Measurements from ENCODE around the gene NFAM1. TPM values are rescaled to one million over a fixed set of nuclear protein-coding genes. Genes with fewer than 3 reads are reported as not detected.

The NFAM1 gene
- total and polyA plus RNA-seq, 2 of the 4 experiments (the other 2 are of a cell fraction): not detected

DNA sequence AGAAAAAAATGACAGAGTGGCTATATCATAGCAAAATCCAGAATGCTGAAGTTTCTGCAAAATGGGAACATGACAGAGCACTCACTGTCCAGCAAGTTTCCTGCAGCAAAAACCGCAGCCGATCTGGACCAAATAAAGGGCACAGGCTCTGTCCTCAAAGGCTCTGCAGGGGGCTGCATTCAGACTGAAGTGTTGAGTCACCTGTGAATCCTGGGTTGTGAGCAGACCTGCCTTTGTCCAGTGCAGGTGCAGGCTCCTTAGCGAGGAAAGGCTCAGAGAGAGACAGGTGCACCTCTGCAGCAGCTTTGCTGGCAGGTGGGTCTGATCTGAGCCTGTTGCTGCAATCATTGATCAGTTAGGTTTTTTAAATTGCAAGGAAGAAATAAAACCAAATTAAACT is 29.3 kb upstream of the NFAM1 start:
- intact Hi-C loops (cut with micrococcal nuclease): no loop called here

More for the DNA sequence above, 29.3 kb upstream of the NFAM1 start:
- H3K23ac ChIP-seq (ENCODE audit: low read depth, low read length): no peak overlapping the region
- H3K14ac ChIP-seq (replicated peaks; ENCODE audit: low read depth, low read length): no peak overlapping the region
- no peak overlapping the region for H2AK9ac ChIP-seq (replicated peaks; ENCODE audit: low read depth, low read length, poor library complexity)
- H3K9me1 ChIP-seq (ENCODE audit: insufficient read depth, low read length): no peaks in the 10 kb centered on the region
- no peak overlapping the region for H4K5ac ChIP-seq (ENCODE audit: low read depth, low read length)
- H3K27me3 ChIP-seq (ENCODE audit: control insufficient read depth, insufficient read depth, low read length): peaks cover 44% of the 10 kb centered on the region
- H3K4me2 ChIP-seq (ENCODE audit: low read depth, low read length): no peak overlapping the region
- ChIA-PET POLR2A (ENCODE audit: unreplicated experiment) (no interaction called here), CTCF (interaction anchor here (1.3 kb wide), 1 partner anchor 12 kb away, joined by 3 read pairs; no protein-coding TSS in a partner anchor)
- H3K56ac ChIP-seq (ENCODE audit: extremely low read depth, insufficient read depth, low read length): no peak overlapping the region
- H2BK20ac ChIP-seq (ENCODE audit: low read depth, low read length): no peak overlapping the region
- no peak overlapping the region for H3K4ac ChIP-seq (ENCODE audit: low read depth, low read length)
- no peaks in the 10 kb centered on the region for H3K36me3 ChIP-seq (ENCODE audit: control insufficient read depth, insufficient read depth, low read length)
- in situ Hi-C loops (cut with MboI; ENCODE audit: low sequenced_read_pairs) (no loop called here), dilution Hi-C loops (cut with HindIII; ENCODE audit: low sequenced_read_pairs, unreplicated experiment) (no loop called here)
- no peaks in the 10 kb centered on the region; the same call in 1 of the 2 replicates for H3K4me1 ChIP-seq (ENCODE audit: control insufficient read depth, insufficient read depth, low read length)
- H2AK5ac ChIP-seq (ENCODE audit: low read depth, low read length): no peak overlapping the region
- H3K18ac ChIP-seq (ENCODE audit: low read depth, low read length): no peak overlapping the region
- TF ChIP-seq FOS (IDR thresholded peaks at IDR 0.05; ENCODE audit: low read depth, low read length) (no peak), MAZ (IDR thresholded peaks at IDR 0.05; ENCODE audit: borderline replicate concordance, low read depth, low read length) (no peak), NFE2L2 (IDR thresholded peaks at IDR 0.05; ENCODE audit: low read depth, low read length) (no peak), BHLHE40 (IDR thresholded peaks at IDR 0.05; ENCODE audit: low read depth, low read length) (no peak), CEBPB (IDR thresholded peaks at IDR 0.05; ENCODE audit: low read depth, low read length) (no peak), RAD21 (IDR thresholded peaks at IDR 0.05; ENCODE audit: low read length) (no peak), MAFK (IDR thresholded peaks at IDR 0.05; ENCODE audit: low read depth, low read length) (no peak), RFX5 (IDR thresholded peaks at IDR 0.05; ENCODE audit: low read depth, low read length) (no peak), POLR2A (IDR thresholded peaks at IDR 0.05; ENCODE audit: low read depth, low read length) (no peak)
- TF ChIP-seq, protein P1, sequence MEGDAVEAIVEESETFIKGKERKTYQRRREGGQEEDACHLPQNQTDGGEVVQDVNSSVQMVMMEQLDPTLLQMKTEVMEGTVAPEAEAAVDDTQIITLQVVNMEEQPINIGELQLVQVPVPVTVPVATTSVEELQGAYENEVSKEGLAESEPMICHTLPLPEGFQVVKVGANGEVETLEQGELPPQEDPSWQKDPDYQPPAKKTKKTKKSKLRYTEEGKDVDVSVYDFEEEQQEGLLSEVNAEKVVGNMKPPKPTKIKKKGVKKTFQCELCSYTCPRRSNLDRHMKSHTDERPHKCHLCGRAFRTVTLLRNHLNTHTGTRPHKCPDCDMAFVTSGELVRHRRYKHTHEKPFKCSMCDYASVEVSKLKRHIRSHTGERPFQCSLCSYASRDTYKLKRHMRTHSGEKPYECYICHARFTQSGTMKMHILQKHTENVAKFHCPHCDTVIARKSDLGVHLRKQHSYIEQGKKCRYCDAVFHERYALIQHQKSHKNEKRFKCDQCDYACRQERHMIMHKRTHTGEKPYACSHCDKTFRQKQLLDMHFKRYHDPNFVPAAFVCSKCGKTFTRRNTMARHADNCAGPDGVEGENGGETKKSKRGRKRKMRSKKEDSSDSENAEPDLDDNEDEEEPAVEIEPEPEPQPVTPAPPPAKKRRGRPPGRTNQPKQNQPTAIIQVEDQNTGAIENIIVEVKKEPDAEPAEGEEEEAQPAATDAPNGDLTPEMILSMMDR (conservative IDR thresholded peaks at IDR 0.05; ENCODE audit: low read depth, low read length): no peak
- TF ChIP-seq, protein P2, sequence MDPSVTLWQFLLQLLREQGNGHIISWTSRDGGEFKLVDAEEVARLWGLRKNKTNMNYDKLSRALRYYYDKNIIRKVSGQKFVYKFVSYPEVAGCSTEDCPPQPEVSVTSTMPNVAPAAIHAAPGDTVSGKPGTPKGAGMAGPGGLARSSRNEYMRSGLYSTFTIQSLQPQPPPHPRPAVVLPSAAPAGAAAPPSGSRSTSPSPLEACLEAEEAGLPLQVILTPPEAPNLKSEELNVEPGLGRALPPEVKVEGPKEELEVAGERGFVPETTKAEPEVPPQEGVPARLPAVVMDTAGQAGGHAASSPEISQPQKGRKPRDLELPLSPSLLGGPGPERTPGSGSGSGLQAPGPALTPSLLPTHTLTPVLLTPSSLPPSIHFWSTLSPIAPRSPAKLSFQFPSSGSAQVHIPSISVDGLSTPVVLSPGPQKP (IDR thresholded peaks at IDR 0.05; ENCODE audit: borderline replicate concordance, low read depth, low read length): no peak
- no peak overlapping the region for H2BK15ac ChIP-seq (ENCODE audit: low read depth, low read length)
- H2BK5ac ChIP-seq (ENCODE audit: low read depth, low read length, poor library complexity, severe bottlenecking): no peak overlapping the region
- H4K91ac ChIP-seq (ENCODE audit: insufficient read depth, low read depth, low read length): no peak overlapping the region
- WGBS, 2 experiments (ENCODE audit: extremely low coverage in 2 of 2, insufficient read length in 1 of 2): no CpG with 5 or more reads among the region's 3 CpGs
- H2BK120ac ChIP-seq (ENCODE audit: low read depth, low read length): no peak overlapping the region
- H3K9ac ChIP-seq (ENCODE audit: low read depth, low read length): no peak overlapping the region
- no peak overlapping the region for H2AFZ ChIP-seq (replicated peaks; ENCODE audit: low read length, poor library complexity)
- H3K27ac ChIP-seq (ENCODE audit: insufficient read depth, low read length): no peak overlapping the region
- H3K9me3 ChIP-seq (ENCODE audit: control insufficient read depth, insufficient read depth, low read length): no peaks in the 10 kb centered on the region
- ATAC-seq (ENCODE audit: low read depth): no peak
- no peaks in the 10 kb centered on the region for H4K20me1 ChIP-seq (ENCODE audit: insufficient read depth, low read length)
- no TSS peak for BruUV-seq (replicated peaks)
- no peaks in the 10 kb centered on the region for H3K79me1 ChIP-seq (ENCODE audit: low read depth in 1 of 2, low read length in 2 of 2)
- H3K4me3 ChIP-seq (ENCODE audit: insufficient read depth, low read depth, low read length): no peak overlapping the region
- H4K8ac ChIP-seq (ENCODE audit: low read depth in 2 of 2, low read length in 2 of 2): no peak overlapping the region
- no peak for DNase-seq

All from IMR-90 (cell line).